Stimulated activated CD8-positive, alpha-beta memory T cell treated with anti-CD3 and anti-CD28 coated beads, Interleukin-4, amount 100 ng/mL, for 1 hour (primary cell): ENCODE measurements around the gene SGCD.

Experiments
- DNase-seq, 2 donors: peaks; one replicate each; pipeline ENCODE4 v3.0.0-alpha.2; 2020; ENCODE audit warnings: low read depth in 2 of 2, low spot score in 1 of 2

SGCD gene

GRCh38 chr5:156683509-156683908, 356.5 kb downstream of the SGCD start:
- DNase-seq, result no peak

DNA sequence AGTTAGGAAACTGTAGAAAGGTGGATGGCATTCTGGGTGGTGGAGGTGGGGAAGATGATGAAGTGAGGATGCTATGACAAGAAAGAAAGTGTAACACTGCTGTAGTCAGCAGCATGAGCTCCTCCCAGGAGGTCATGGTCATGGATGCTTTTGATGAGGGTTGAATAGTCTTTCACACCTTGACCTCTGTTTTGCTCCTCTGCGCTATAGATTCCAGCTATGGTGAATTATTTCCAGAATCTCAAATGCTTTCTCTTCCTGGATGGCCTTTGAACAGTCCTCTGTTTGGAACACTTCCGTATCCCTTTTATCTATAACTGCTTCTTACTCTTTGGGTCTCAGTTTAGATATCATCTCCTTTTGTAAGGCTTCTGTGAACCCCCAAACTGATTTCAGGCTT, 357.3 kb downstream of the SGCD start:
- no peak for DNase-seq

- DNase-seq, result no peak
These were observed 358.5 kb downstream of the SGCD start for GRCh38 chr5:156685481-156685880.

DNA sequence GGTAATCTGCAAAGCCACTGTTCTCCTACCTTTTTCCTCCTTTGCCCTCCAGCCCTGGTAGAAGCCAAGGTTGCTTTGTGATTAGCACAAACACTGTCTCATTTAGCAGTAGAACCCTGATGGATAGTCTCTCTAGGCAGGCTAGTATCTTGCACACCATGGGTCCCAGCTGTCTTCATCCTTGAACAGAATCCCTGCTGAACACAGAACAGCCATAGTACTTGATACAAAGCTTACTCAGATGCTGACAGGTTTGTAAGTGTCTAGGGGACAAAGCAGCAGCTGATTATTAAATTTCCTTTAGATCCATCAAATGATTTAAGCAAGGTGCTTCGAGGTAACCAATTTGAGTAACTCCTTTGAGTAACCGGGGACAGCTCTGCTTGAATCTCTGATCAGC, 359.4 kb downstream of the SGCD start:
- no peak for DNase-seq

DNA sequence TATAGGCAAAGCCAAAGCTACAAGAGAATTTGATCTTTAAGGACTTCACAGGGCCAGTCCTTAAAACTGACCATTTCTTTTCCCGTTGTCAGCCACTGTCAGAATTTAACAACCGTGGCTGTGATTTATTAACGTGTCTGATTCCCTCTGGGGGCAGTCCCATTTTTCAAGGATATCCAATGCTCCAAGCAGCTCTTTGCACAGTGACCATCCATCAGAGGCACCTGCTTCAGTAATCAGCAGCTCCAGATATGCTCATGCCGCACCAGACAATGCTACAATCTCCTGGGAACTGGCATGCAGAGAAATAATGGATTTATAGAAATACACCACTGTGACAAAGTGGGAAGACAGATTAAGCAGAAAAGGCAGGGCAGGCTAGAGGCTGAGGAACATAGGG, 359.8 kb downstream of the SGCD start:
- DNase-seq, result no peak

DNA sequence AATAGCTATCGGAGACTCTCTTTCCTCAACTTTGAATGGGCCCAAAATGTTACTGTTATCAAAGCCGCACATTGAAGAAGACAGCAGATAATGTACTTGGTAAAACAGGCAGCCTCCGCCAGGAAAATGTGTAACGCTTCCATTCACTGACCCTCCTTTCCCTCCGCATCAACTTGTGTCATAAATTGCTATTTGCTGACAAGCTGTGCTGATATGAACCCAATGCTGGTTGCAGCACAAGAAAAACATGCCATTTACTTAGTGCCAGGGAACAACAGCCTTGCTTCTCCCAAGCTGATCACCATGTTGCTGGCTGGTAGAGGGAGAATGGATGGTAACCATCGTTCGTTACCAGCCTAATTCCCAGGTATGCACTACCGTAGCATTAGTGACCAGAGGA, 360.6 kb downstream of the SGCD start:
- no peak for DNase-seq

GRCh38 chr5:156691572-156691971, 364.6 kb downstream of the SGCD start:
- DNase-seq, result no peak

DNA sequence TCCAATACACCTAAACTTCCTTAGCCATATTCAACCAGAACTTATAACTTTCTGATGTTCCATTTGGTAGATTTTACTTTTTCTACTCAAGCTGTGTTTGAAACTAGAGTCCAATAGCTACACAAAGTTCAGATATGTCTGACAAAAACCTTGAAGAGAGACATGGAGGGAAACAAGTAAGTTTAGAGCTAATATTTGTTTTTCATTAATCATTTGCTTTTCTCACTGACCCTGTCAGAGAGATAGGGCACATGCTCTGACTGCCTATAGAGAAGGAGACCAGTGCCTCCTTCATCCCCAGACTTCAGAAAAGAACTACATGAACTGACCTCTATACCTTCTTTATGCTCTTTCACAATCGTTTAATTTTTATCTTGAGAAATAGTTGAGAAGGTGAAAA, 366.1 kb downstream of the SGCD start:
- DNase-seq, result no peak

DNA sequence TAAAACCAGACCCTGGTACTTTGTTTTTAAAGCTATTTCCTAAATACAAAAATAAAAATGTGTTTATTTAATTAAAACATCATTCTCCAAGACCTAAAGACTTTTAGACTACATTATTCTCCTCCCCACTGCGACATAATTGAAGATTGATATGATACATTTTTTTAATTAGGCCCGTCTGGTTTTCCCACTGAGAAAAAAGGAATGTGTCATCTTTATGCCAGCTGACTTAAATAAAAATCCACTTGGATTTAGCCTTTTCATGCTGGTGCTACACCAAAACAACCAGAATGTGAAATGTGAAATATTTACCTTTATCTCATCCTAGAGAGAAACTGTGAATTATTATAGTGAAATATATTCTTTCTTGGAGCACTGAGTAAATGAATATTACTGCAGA, 367.6 kb downstream of the SGCD start:
- DNase-seq, result no peak

DNA sequence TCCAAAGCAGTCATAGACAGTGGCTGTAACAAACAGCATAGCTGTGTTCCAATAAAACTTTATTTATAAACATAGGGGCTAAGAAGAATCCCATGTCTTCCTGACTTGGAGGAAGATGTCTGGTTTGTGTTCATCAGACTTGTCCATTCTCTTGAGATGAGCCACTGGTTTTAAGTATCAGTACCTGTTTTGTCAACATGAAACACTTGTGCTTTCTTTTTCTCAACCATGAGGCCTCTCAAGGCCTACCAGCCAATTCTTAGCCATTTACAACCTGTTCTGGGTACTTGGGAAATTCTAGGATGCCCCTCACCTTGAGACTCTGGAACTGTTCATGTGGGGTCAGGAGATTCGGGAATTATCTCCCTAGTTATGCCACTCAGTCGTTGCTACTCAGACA, 368.8 kb downstream of the SGCD start:
- no peak for DNase-seq

GRCh38 chr5:156698323-156698722, 371.4 kb downstream of the SGCD start:
- DNase-seq, result no peak

DNA sequence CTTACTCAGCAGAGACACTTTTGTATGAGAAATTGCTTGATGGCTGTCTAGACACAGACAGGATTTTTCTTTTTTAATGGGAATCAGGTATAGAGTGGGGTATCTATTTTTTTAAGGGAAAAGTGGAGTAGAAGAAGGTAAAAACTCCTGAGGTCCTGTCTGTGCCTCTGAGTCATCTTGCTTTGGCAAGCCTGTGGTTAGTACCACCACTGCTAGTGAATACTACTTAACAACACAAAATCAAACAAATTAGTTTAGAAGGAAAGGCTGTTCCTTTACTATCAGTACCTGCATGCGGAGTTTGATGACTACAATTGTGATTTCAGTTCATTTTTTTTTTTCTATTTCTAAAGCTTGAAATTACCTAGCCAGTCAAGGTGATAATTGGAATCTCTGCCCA, 372.2 kb downstream of the SGCD start:
- no peak for DNase-seq

DNA sequence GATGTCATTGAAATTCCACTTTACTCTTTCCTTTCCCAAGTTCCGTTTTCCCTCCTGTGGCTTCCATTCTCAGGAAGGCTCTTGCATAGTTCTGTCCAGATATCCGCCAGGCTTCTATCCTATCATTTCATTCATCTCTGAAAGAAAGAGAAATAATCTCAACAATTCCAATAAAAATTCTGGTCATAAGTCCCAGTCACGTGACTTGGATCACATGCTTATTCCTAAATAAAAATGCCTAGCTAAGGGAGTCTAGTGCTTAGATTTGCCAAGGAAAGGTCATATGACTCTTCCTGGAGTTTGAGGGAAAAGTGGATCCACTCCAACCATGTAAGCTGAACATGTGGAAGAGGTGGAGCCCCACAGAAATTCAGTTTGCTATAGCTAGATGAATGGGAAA, 377.2 kb downstream of the SGCD start:
- DNase-seq, result no peak

- DNase-seq, result no peak
These were observed 379.7 kb downstream of the SGCD start for GRCh38 chr5:156706631-156707030.

DNA sequence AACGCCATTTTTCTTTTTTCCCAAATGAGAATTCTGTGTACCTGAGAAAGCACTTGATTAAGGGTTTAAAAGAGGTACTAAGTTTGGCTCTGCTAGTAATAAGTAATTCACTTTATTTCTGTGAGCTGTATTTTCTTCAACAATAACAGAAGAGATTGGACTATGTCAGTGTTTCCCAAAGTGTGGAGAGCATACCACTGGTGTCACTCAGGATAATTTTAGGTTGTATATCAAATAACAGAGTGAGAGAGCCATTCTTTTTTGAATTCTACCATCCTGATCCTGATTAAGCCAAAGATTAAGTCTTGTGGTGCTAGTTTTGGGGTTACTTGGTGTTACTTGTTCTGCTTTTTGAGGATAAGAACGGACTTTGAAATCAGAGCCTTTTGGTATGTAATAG, 380.8 kb downstream of the SGCD start:
- DNase-seq, result no peak

- no peak for DNase-seq
These were observed 388.3 kb downstream of the SGCD start for GRCh38 chr5:156715287-156715686.

DNA sequence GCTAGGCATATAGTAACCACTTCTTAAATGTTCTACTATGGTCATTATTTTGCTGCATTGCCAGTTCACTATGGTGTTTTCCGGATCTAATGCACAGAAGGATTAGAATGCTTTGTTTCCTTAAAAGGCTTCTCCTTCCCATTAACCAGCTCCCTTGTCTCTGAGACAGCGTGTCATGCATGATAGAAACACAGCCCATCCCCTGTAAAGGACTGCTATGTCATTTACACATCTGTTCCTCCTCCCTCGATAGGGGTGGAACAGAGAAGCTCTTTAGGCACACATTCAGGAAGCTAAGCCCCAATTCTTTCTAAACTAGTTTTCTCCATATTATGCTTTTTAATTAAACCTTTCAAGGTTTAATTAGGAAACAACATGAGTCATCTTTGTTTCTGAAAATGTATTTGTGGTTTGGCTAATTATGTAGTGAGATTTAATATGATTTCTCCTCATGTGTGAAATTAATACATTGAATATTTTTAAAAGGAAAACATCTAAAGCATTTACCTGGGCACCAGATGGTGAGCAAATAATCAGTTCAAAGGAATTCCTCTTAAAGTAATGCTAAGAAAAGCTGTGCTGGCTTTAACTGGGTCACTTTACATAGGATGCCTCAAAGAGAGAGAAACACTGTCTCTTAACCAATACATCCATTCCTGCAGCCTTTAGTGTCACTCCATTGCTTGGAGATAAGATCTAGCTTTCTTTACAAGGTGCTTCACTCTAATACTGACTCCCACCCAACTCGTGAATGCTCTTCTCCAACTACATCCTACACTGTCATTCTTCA, 389.8 kb downstream of the SGCD start:
- no peak for DNase-seq

DNA sequence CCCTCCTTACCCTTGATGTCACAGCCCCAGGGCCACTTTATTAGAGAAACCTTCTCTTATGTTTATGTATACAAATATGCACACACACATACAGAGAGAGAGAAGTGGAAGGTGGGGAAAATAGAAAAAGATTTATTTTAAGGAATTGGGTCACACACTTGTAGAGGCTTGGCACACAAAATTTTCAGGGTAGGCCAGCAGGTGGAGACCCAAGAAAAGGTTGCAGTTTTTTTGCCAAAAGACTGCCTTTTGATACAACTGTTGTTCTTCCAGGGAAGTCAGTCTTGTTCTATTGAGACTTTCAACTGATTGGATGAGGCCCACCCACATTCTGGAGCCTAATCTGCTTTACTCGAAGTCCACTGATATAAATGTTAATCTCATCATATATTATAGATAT, 392.0 kb downstream of the SGCD start:
- DNase-seq, result no peak

- DNase-seq, result no peak
These were observed 395.4 kb downstream of the SGCD start for GRCh38 chr5:156722358-156722757.

- DNase-seq, result no peak
These were observed 408.5 kb downstream of the SGCD start for GRCh38 chr5:156735477-156735876.

DNA sequence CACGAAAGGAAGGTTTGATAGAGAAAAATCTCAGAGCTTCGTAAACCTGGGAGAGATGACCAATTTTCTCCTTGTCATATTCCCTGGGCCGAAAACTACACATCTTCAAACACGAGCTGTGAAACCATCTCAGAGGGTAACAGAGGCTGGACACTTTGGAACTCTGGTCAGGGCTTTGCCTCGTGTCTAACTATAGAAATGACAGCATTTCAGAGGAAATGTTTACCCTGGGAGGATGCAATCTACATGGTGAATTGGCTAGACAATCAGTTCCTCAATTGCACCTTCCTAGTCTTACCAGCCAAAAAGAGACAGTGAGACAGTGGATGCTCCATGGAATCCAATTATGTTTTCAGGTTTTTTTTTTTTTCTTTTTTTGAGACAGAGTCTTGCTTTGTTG, 414.6 kb downstream of the SGCD start:
- DNase-seq, result no peak

- DNase-seq, result no peak
These were observed 426.9 kb downstream of the SGCD start for GRCh38 chr5:156753846-156754245.

GRCh38 chr5:156755421-156756087, 428.6 kb downstream of the SGCD start:
- DNase-seq, result no peak
